ENCODE results near the gene PLEKHH3.
"Not testable (repeated sequence)": the region's sequence is repeated elsewhere in the genome, so short reads cannot be mapped to it uniquely, and the experiment has no call there.

PLEKHH3 gene

DNA sequence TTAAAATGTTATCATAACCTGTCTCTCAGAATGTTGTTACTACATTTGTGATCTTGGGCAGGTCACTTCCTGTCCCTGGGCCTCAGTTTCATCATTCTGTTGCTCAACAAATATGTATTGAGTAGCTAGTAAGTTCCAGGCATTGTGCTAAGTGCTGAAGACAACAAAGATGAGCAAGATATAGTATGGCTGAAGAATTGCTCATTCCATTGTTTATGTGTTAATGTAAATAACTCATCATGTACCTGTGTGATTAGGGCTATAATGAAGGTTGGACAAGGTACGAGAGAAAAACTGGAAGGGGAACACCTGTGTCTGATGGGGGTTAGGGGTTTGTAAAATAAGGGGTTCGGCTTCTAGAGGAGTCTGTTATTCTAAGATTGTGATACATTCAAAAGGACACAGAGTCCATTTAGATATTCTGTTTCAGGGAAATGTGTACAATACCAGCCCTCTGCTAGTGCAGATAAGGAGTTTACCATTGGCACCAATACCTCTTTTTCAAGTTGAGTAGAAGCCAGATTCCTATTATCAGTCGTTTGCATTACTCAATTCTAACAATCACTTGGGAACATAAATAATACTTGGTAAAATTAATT is 47.3 kb downstream of the PLEKHH3 start:
- no peak for DNase-seq

DNA sequence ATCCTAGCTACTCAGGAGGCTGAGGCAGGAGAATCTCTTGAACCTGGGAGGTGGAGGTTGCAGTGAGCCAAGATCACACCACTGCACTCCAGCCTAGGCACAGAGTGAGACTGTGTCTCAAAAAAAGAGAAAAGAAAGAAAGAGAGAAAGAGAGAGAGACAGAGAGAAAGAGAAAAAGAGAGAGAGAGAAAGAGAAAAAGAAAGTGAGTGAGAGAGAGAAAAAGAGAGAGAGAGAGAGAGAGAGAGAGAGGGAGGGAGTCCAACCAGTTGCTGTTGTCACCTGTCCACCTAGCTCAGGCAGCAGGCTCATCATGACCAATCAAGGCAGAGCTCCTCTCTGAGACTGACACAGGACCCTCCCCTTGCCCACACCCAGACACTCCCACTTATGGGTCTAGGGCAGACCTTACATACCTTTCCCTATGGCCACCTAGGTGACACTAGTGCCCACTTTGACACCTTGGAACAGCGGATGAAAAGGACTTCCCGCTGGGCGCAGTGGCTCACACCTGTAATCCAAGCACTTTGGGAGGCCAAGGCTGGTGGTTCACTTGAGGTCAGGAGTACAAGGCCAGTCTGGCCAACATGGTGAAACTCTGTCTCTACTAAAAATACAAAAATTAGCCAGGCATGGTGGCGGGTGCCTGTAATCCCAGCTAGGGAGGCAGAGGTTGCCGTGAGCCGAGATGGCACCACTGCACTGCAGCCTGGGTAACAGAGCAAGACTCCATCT is 49.6 kb downstream of the PLEKHH3 start:
- not testable (repeated sequence) for DNase-seq

DNA sequence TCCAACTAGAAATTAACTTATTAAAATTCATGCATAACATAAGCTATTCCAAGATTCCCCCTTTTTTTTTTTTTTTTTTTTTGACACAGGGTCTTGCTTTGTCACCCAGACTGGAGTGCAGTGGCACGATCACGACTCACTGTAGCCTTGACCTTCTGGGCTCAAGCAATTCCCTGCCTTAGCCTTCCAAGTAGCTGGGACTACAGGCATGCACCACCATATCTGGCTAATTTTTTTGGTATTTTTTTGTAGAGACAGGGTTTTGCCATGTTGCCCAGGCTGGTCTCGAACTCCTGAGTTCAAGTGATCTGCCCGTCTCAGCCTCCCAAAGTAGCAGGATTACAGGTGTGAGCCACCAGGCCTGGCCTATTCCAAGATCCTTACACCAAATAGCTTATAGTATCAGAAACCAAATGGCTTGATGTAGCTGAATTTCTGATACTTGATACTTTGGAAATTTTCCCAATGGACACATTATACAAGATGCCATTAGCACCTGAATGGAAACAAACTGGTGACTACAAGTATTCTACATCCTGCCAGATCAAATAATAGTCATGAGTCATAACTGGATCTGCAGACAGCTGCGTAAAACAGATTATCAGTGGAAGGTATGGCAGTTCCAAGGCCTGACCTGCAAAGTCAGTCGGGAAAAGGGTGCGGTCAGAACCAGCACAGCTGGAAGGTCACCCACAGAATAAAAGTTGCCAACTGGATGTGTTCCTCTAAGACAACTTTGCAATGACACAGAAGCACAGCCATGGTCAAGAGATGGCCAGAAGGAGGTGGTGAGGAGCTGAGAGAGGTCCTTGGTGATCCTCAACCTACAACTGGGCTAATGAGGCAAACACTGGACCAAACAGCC is 52.8 kb downstream of the PLEKHH3 start:
- DNase-seq: no peak

DNA sequence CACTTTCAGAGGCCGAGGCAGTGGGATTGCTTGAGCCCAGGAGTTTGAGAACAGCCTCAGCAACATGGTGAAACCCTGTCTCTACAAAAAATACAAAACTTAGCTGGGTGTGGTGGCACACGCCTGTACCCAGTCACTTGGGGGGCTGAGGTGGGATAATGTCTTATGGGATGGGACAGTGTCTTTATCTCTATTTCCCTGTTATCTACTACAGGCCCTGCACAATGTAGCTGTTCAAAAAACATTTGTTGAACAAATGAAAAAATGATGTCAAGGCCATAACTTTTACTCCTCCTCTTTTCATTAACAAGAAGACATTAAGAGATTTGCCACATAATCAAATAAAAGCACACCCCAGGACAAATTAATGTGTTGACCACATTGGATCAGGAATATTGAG is 53.5 kb downstream of the PLEKHH3 start:
- no peak for DNase-seq

DNA sequence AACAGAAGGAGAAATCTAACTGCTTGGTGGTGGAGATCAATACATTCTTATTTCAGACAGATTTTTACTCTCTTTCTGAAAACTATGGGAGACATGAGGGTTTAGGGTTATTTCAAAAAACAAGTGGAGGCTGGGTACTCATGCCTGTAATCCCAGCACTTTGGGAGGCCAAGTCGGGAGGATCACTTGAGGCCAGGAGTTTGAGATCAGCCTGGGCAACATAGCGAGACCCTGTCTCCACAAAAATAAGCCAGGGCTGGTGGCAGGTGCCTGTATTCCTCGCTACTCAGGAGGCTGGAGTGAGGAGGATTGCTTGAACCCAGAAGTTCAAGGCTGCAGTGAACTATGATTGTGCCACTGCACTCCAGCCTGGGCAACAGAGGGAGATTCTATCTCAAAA is 54.8 kb downstream of the PLEKHH3 start:
- not testable (repeated sequence) for DNase-seq

DNA sequence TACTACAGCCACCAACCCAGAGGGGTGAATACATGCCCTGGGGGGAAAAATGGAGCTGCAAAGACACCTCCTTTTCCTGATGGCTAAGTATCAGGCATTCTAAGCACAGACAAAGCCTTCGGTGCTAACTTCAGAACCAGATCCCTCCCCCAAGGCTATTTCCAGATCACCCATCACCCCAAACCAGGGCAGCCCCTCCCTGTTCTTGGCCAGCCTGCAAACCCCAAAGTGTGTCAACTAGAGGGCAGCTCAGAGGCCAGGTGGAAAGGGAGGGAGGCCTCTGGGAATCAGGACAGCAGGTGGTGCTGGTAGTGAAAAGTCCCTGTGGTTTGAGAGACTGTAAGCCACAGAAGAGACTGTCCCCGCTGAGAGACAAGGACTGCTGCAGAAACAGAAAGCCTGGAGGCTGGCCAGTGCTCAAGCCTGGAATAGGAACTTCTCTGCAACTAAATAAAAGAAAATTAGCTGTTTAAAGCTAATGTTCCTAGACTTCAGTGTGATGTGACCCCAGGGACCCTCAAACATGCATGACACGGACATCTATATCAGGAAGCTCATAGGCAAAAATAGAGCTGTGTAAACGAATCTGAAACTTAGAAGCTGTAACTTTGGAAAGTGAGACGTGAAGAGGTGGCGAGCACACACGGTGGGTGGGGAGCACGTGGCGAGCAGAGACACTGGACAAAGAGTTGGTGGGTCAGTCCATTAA is 58.2 kb downstream of the PLEKHH3 start:
- no peak for DNase-seq

DNA sequence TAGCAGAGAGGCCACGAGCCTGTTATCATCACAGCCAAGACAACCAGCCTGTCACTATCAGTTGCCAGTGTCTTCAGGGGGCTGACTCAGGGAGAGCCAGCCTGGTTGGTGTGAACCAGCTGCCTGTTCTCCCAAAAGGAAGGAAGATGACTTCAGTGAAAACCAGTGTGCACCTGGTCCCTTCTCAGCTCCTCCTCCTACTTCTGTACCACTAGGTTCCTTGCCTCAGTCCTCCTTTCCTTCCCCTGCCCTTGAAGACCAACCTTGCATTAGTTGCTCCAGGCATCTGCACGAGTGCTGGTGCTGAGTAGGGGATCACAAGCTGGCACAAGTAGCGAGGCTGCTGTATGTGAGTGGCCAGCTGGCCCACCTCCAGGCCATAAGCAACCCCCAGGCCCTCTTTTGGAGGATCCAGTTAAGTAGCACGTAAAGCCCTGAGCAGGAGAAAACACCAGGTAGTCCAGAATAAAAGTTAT is 58.8 kb downstream of the PLEKHH3 start:
- DNase-seq: no peak

Measured in T1000 (cell line).